ENCODE data around the gene MAML3.
A peak's percentile ranks its signal among the peaks of the same experiment; 100 is the strongest.

Gene MAML3

GRCh38 chr4:140037353-140038030, 116.5 kb downstream of the MAML3 start:
- Histone ChIP-seq H3K27ac (peak overlapping the region; percentile 58 to 61), H3K36me3 (no peaks in the 10 kb centered on the region), H3K27me3 (no peaks in the 10 kb centered on the region), H3K4me1 (peaks cover 0 to 25% (median 14%) of the 10 kb centered on the region in 4 donors), H3K9me3 (no peaks in the 10 kb centered on the region), H3K4me3 (no peak overlapping the region)
- TF ChIP-seq, protein P1, sequence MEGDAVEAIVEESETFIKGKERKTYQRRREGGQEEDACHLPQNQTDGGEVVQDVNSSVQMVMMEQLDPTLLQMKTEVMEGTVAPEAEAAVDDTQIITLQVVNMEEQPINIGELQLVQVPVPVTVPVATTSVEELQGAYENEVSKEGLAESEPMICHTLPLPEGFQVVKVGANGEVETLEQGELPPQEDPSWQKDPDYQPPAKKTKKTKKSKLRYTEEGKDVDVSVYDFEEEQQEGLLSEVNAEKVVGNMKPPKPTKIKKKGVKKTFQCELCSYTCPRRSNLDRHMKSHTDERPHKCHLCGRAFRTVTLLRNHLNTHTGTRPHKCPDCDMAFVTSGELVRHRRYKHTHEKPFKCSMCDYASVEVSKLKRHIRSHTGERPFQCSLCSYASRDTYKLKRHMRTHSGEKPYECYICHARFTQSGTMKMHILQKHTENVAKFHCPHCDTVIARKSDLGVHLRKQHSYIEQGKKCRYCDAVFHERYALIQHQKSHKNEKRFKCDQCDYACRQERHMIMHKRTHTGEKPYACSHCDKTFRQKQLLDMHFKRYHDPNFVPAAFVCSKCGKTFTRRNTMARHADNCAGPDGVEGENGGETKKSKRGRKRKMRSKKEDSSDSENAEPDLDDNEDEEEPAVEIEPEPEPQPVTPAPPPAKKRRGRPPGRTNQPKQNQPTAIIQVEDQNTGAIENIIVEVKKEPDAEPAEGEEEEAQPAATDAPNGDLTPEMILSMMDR (IDR thresholded peaks at IDR 0.05) = no peak
- intact Hi-C loops (cut with DNase I; ENCODE audit: low total_unique reads) = no loop called here
- DNase-seq = no peak

- TF ChIP-seq, protein P1 (IDR thresholded peaks at IDR 0.05) = no peak
- Histone ChIP-seq H3K27ac (no peak overlapping the region), H3K4me3 (no peak overlapping the region), H3K36me3 (no peaks in the 10 kb centered on the region), H3K9me3 (no peaks in the 10 kb centered on the region), H3K4me1 (peaks cover 0 to 17% (median 7%) of the 10 kb centered on the region in 4 donors), H3K27me3 (no peaks in the 10 kb centered on the region)
- DNase-seq = no peak
- intact Hi-C loops (cut with DNase I; ENCODE audit: low total_unique reads) = no loop called here
Measured at GRCh38 chr4:140031706-140032105, 122.3 kb downstream of the MAML3 start.

- intact Hi-C loops (cut with DNase I; ENCODE audit: low total_unique reads) = no loop called here
- H3K27me3 ChIP-seq = no peaks in the 10 kb centered on the region
- H3K36me3 ChIP-seq = no peaks in the 10 kb centered on the region
- TF ChIP-seq, protein P1 (IDR thresholded peaks at IDR 0.05) = no peak
- DNase-seq = no peak
- H3K4me3 ChIP-seq = no peak overlapping the region
- H3K4me1 ChIP-seq = peaks cover 0 to 10% (median under 1%) of the 10 kb centered on the region in 4 donors
- no peaks in the 10 kb centered on the region for H3K9me3 ChIP-seq
- H3K27ac ChIP-seq = no peak overlapping the region
Measured at GRCh38 chr4:140031061-140031460, 122.9 kb downstream of the MAML3 start.

GRCh38 chr4:140028676-140029517, 125.1 kb downstream of the MAML3 start:
- Histone ChIP-seq H3K27me3 (no peaks in the 10 kb centered on the region), H3K36me3 (no peaks in the 10 kb centered on the region), H3K9me3 (no peaks in the 10 kb centered on the region), H3K27ac (no peak overlapping the region), H3K4me1 (peaks cover 0 to 7% (median 0%) of the 10 kb centered on the region in 4 donors), H3K4me3 (no peak overlapping the region)
- no peak for DNase-seq
- intact Hi-C loops (cut with DNase I; ENCODE audit: low total_unique reads) = no loop called here
- TF ChIP-seq, protein P1 (IDR thresholded peaks at IDR 0.05) = no peak

- Histone ChIP-seq H3K4me1 (peaks cover 0 to 7% (median 0%) of the 10 kb centered on the region in 4 donors), H3K36me3 (no peaks in the 10 kb centered on the region), H3K4me3 (no peak overlapping the region), H3K27ac (no peak overlapping the region), H3K9me3 (no peaks in the 10 kb centered on the region), H3K27me3 (no peaks in the 10 kb centered on the region)
- intact Hi-C loops (cut with DNase I; ENCODE audit: low total_unique reads) = no loop called here
- DNase-seq = no peak
- TF ChIP-seq, protein P1 (IDR thresholded peaks at IDR 0.05) = no peak
Measured at GRCh38 chr4:140028101-140028500, 125.9 kb downstream of the MAML3 start.

Data from tibial artery (tissue), 4 donors.